NCI-H345 treated with DMSO at 0.1 percent for 48 hours (cell line): Measurements from ENCODE around the gene GPR42.

ENCODE experiments used
- DNase-seq: peaks from one replicate; lab custom pipeline; 2025; ENCODE audit not compliant: unreplicated experiment; lab: John Stamatoyannopoulos, UW

Gene GPR42, protein sequence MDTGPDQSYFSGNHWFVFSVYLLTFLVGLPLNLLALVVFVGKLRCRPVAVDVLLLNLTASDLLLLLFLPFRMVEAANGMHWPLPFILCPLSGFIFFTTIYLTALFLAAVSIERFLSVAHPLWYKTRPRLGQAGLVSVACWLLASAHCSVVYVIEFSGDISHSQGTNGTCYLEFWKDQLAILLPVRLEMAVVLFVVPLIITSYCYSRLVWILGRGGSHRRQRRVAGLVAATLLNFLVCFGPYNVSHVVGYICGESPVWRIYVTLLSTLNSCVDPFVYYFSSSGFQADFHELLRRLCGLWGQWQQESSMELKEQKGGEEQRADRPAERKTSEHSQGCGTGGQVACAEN

DNA sequence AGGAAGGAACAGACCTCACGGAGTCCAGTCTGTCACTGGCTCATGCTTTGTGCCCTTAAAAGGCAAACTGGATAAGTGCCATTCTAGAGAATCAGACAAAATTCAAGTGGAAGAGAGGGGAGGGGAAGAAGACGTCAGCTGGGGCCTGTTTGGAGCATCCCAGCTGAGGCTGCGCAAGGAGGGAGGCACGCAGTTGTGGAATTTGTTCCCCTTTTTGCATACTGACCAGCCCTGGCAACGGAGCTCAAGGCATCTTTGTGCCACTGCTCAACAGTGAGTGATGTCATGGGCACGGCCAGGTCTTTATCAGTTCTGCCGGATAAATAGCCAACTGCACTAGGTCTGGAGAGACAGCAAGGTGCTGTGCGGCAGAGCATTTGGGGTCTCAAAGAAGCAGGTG is at the start of gene GPR42:
TSS of gene GPR42 (plus strand) at position 347 of the 400 bp plus-strand sequence. CDS start 292 bp downstream, outside the sequence.
- DNase-seq = no peak

DNA sequence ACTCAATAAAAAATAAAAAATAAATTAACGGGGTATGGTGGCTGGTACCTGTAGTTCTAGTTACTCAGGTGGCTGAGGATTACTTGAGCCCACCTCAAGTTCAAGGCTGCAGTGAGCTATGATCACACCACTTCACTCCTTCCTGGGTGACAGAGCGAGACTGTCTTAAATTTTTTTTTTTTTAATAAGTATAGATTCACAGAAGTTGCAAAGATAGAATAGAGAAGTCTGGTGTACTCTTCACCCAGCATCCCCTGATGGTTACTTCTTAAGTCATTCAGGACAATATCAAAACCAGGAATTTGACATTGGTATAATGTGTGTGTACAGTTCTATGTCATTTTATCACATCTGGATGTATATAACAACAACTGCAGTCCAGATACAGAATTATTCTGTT is 49.6 kb upstream of the GPR42 start:
- no peak for DNase-seq

DNA sequence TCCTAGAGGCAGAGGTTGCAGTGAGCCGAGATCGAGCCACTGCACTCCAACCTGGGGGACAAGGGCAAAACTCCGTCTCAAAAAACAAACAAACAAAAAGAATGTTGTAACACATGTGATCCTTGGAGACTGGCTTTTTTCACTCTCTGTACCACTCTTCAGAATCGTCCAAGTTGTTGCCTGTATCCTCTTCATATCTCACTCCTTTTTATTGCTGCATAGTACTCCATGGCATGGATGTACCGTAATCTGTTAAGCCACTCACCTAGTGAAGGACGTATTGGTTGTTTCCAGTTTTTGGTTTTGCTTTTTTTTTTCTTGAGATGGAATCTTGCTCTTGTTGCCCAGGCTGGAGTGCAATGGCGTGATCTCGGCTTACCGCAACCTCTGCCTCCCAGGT is 48.9 kb upstream of the GPR42 start:
- DNase-seq = no peak

DNA sequence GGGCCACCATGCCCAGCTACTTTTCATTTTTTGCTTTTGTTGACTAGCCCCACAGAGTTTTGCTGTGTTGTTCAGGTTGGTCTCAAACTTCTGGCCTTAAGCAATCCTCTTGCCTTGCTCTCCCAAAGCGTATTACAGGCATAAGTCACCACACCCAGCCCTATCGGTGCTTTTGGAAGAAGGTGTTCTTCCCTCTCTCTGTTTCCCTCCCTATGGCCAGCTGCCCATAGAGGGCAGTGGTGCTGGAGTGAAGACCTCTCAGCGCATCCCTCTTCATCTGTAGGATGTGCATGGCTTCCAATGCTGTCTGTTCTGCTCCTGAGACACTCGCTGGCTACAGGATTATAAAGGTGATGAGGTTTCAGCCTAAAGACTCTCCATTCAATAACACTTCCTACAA is 43.2 kb upstream of the GPR42 start:
- DNase-seq = no peak

DNA sequence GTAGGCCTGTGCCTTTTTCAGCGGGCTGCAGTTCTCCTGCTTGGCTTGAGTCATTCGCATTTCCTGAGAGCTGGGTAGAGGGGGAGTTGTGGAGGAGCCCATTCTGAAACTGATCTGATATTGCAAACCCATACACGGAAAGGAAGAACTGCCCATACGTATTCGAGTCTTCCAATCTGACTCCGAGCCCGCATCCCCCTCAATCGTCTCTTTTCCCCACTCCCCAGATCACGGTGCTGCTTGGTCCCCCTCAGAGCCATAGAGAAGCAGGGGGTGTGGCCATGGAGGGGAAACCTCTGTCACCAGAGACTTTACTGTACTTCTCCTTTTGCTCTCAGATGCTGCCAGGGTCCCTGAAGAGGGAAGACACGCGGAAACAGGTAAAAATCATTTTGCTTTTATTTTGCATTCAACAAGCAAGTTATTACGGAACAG is 42.0 kb upstream of the GPR42 start, which contains the start of gene CD22:
TSS of gene CD22 (plus strand) at position 337 of the 435 bp plus-strand sequence. CDS start 2,854 bp downstream, outside the sequence.
- no peak for DNase-seq

DNA sequence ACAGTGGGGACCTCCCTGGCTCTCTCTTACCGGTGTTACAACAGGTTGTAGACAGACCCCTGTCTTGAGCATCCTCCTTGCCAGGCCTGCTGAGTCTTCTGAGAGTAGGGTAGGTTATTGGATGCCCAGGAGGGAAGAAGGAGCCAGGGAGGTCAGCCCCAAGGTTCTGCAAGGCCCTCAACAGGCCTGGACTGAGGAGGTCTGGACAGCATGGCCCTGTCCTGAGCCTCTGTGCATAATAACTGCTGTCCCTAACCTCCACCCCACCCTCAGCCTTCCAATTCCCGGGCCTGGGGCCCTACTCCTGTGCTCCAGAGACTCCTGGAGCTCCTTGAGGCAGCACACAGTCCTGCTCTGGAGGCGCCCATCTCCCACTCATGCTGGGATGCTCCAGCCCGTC is 41.5 kb upstream of the GPR42 start:
- DNase-seq = no peak

DNA sequence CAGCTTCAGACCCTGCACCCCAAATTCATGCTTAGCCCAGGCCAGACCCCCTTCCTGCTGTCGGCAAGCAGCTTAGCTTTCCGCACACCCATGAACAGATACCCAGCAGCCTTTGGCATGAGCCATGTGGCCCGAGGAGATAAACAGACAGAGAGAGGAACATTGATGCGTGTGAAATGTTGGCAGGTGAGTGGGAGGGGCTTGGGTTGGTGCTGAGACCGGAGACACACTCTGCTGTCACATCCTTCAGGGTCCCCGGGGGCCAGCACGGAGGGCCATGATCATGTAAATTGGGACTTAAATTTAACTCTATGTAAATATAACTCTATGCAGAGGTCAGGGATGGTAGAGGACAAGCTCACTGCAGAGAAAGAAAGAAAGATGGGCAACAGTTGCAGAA is 40.4 kb upstream of the GPR42 start:
- no peak for DNase-seq

DNA sequence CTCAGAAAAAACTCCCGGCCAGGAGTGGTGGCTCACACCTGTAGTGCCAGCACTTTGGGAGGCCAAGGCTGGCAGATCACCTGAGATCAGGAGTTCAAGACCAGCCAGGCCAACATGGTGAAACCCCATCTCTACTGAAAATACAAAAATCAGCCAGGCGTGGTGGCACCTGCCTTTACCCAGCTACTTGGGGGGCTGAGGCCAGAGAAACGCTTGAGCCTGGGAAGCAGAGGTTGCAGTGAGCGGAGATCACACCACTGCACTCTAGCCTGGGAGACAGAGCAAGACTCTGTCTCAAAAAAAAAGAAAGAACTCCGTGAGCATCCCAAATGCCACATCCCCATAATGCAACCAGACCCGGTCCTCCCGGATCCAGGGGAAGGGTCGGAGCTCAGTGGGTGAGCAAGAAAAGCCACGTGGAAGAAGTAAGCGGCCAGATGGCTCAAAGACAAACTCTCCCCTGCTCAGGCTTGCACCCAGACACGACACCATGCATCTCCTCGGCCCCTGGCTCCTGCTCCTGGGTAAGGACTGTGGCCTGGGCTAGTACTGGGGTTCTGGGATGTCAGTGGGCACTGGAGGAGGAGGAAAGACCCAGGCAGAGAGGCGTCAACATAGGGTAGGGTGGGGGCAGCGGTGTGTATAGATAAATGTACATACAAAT is 39.2 kb upstream of the GPR42 start:
- no peak for DNase-seq

DNA sequence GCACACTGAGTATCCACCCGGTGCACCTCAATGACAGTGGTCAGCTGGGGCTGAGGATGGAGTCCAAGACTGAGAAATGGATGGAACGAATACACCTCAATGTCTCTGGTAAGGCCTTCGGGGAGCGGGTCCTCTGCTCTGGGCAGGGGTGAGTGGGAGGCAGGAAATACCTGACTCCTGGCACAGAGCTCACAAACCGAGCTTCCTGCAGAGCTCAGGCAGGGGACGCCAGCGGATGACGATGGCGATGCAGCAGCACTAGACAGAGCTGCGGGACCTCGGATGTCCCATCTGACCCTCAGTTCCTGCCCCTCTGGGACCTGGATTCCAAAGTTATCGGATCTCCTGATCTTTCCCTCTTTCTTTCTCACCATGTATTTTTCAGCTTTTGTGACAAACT is 38.1 kb upstream of the GPR42 start:
- DNase-seq = no peak

DNA sequence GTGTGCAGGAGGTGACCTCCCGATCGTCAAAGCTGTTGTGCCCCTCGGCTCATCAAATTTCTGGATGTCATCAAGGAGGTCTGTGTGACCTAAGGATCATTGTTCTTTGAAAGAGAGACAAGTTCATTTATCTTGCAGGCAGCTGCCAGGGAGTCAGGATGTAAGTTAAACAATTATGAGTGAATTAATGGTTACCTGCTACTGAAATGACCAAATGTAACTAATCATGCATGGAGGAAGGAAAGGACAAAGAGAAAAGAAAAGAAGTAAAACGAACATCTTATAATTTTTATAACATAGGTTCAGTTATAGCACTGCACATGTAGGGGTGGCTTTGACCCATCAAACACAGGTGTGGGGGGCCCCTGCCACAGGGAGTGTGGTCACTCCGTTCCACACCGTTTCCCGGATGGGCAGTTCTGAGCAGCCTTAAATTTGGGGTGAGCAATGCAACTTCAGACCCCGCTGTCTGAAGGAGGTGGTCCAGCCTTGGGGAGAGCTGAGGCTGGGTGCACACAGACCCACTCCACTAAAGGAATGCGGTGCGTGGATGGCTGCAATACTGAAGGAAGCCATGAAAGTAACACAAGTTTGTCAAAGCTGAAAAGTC is 36.6 kb upstream of the GPR42 start:
- DNase-seq = no peak

DNA sequence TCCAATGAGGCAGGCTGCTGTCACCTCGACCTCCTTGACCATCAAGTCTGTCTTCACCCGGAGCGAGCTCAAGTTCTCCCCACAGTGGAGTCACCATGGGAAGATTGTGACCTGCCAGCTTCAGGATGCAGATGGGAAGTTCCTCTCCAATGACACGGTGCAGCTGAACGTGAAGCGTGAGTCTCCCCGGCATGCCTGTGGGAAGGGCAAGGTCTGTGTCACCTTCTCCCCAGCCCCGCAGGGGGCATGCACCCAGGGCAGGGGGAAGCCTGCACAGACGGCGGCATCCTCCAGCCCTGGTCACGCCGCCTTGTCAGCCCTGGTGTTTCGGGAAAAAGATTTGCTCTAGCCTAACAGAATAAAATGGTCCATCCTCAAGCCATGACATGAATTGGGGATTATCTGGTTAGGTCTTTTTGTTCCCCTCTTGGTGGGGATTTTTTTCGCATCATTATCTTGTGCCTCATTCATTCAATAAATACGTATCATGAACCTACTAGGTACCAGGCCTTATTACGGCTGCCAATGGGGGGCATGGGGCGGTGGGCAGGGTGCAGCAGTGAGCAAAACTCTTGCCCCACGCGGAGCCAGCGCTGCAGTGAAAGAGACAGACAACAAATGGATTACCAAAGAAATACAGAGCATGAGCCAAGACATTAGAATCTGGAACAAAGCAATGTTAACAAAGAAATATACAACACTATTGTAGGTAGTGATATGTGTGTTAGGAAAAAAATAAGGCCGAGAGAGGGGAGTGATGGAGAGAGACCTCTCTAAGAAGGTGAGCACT is 34.5 kb upstream of the GPR42 start:
- no peak for DNase-seq

DNA sequence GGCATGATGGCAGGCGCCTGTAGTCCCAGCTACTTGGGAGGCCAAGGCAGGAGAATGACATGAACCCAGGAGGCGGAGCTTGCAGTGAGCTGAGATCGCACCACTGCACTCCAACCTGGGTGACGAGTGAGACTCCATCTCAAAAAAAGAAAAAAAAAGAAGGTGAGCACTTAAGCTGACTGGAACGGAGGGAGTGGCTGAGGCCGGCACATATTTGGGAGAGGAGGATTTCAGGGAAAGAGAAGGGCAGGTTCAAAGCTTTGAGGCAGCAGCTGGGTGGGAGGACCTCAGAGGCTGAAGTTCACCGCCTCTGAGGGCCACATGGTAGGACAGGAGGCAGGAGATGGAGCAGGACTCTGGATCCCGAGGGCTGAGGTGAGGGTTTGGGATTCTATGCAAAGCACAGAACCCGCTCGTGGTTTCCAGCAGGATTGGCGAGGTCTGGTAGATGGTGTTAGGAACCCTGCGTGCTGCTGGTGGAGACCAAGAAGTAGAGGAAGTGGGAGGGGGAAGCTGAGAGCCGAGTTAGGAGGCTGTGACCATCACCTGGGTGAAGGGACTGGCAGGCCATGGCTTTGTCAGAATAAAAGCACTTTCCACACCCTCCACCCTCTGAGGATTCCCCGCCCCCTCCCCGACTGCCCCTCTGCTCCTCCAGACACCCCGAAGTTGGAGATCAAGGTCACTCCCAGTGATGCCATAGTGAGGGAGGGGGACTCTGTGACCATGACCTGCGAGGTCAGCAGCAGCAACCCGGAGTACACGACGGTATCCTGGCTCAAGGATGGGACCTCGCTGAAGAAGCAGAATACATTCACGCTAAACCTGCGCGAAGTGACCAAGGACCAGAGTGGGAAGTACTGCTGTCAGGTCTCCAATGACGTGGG is 33.5 kb upstream of the GPR42 start:
- no peak for DNase-seq

DNA sequence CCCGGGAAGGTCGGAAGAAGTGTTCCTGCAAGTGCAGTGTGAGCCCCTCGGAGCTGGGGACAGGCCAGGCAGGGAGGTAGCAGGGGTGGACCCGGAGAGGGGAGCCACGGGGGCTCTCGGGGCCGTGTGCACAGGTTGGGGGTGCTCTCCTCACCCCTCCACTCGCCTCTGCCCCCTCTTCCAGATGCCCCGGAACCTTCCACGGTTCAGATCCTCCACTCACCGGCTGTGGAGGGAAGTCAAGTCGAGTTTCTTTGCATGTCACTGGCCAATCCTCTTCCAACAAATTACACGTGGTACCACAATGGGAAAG is 32.9 kb upstream of the GPR42 start:
- DNase-seq = no peak

DNA sequence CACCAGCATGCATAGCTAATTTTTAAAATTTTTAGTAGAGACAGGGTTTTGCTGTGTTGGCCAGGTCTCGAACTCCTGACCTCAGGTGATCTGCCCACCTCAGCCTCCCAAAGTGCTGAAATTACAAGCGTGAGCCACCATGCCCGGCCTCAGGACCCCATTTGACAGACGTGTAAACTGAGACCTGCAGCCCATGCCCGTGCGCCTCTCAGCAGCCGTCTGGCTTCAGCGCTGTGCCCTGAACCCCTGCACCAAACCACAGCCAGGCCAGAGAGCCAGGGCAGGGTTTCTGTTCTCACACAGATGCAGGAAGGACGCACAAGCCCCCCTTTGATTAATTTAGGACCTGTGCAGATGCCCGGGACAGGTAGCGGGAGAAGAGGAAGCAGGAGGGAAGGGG is 30.4 kb upstream of the GPR42 start:
- no peak for DNase-seq

DNA sequence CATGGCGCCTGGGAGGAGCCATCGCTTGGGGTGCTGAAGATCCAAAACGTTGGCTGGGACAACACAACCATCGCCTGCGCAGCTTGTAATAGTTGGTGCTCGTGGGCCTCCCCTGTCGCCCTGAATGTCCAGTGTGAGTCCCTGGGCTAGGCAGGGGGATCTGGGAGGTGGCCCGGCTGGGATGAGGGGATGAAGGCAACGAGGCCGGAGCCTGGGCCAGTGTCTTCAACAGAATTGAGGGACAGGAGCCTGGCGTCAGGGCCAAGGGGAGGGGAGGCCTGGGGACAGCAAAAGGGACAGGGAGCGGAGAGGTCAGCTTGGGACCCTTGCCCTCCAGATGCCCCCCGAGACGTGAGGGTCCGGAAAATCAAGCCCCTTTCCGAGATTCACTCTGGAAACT is 29.9 kb upstream of the GPR42 start:
- DNase-seq = no peak

DNA sequence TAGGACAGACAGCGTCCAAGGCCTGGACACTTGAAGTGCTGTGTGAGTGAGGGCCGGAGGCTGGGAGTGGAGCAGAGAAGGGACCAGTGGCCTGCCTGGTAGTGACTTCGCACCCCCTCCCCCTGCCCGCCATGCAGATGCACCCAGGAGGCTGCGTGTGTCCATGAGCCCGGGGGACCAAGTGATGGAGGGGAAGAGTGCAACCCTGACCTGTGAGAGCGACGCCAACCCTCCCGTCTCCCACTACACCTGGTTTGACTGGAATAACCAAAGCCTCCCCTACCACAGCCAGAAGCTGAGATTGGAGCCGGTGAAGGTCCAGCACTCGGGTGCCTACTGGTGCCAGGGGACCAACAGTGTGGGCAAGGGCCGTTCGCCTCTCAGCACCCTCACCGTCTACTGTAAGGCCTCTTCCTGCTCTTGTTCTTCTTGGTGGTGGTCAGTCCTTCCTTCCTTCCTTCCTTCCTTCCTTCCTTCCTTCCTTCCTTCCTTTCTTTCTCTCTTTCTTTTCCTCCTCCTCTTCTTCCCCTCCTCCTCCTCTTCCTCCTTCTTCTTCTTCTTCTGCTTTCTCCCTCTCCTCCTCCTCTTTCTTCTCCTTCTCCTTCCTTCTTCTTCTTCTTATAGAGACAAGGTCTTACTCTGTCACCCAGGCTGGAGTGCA is 29.2 kb upstream of the GPR42 start:
- no peak for DNase-seq

DNA sequence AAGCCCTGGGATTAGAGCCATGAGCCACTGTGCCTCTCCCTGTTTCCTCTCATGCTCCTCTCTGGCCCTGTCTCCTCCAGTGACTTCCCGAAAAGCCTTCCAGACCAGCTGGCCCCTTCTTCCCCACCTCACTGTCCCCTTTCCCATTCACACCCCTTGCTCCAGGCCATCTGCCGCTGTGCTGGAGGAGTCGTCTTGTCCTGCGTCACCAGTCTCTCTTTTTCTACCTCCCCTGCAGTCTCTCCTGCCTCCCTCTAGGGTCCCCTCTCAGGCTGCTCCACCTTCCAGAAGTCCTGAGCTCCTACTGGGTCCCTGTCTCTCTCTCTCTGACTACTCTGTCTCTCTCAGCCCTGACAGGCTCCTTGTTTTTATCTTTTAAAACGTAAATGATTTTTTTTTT is 28.4 kb upstream of the GPR42 start:
- no peak for DNase-seq

DNA sequence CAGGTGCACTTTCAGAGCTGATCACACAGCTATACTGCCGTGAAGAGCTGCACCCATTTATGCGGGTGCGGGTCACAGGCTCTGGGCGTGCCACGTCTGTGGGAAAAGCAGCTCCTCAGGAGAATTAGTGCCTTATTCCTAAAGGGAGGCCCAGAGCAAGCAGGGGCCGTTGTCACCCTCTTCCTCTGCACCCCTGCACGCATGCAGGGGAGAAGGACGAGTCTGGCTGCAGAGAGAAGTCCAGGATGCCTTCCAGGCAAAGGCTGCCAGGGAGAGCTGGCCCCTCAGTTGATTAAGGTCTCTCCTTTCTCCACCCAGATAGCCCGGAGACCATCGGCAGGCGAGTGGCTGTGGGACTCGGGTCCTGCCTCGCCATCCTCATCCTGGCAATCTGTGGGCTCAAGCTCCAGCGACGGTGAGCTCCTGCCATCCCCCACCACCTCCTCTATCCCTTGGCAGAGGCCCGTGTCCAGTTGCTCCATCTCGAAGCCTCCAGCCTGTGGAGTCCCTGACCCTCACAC is 26.3 kb upstream of the GPR42 start:
- no peak for DNase-seq

DNA sequence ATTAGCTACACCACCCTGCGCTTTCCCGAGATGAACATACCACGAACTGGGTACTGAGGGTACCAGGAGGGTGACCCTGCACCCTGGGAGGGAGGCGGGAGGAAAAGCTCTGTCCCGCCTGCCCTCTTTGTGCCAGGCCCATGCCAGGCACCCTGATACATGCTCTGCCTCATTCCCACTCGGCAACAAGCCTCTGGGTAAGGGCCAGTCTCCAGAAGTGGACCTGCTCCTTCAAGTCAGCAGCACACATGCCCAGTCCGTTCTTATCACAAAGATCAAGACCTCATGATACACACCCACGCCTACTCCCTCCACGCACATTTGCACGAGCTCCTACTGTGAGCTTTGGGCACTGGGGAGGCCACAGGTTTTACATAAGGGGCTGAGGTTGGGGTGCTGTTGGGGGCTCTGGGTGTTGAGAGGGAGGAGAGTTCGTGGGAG is 25.2 kb upstream of the GPR42 start:
- DNase-seq = no peak
